AG09309 (cell line): ENCODE results near the gene TLE7.

ENCODE experiments used
- DNase-seq: peaks from one replicate; pipeline ENCODE4 v3.0.0-alpha.2; 2010; ENCODE audit warnings: low read depth
- H3K4me3 ChIP-seq: 2 replicates; pipeline ENCODE4 v1.5.1; 2011; ENCODE audit warnings: mild to moderate bottlenecking, low read depth, low read length, moderate library complexity; ENCODE audit not compliant: control insufficient read depth
- TF ChIP-seq, protein P1 (sequence below): IDR thresholded peaks from 2 replicates; pipeline ENCODE4 v1.5.1; 2011; ENCODE audit warnings: mild to moderate bottlenecking, low read depth, low read length, inconsistent platforms; ENCODE audit not compliant: insufficient read depth, control insufficient read depth; ENCODE audit errors: missing control alignments

Gene TLE7

DNA sequence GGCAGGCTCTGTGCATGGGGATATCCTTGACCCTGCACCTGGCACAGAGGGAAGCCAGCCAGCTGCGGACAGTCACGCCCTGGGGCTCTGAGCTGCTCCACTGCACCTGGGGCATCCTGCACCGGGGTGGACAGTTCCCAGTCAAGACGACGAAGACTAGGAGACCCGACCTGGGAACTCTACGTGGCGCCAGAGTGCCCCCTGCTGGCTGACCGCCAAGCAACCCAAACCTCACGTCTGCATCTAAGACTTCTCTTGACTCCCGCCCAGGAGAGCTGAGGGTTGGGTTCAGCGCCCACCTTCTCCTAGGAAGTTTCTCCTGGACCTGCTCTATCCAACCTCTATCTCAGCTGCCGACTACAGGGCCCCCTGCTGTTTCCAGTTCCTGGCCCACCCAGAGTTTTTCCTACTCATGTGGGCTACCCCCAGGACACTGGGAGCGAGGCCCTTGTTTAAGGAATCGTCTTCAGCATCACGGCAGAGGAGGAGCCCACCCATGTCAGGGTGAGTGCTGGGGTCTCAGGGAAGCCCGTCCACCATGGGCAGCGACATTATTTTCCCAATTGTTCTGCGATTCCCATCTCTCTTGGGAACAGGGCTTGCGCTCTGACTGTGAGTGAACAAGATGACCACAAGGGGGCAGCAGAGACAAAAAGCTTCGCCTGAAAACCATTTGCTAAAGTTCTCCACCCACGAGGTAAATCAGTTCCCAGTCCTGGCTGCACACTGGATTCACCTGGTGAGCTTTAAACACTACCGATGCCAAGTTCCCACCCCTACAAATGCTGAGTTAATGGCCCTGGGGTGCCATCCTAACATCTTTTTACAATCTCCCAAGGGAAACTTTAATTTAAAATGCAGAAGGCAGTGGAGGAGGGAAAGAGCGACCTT, 29.3 kb downstream of the TLE7 start:
- TF ChIP-seq, protein P1, sequence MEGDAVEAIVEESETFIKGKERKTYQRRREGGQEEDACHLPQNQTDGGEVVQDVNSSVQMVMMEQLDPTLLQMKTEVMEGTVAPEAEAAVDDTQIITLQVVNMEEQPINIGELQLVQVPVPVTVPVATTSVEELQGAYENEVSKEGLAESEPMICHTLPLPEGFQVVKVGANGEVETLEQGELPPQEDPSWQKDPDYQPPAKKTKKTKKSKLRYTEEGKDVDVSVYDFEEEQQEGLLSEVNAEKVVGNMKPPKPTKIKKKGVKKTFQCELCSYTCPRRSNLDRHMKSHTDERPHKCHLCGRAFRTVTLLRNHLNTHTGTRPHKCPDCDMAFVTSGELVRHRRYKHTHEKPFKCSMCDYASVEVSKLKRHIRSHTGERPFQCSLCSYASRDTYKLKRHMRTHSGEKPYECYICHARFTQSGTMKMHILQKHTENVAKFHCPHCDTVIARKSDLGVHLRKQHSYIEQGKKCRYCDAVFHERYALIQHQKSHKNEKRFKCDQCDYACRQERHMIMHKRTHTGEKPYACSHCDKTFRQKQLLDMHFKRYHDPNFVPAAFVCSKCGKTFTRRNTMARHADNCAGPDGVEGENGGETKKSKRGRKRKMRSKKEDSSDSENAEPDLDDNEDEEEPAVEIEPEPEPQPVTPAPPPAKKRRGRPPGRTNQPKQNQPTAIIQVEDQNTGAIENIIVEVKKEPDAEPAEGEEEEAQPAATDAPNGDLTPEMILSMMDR, result peak; percentile 87
- DNase-seq, result peak; percentile 23
- no peak overlapping the region for H3K4me3 ChIP-seq

DNA sequence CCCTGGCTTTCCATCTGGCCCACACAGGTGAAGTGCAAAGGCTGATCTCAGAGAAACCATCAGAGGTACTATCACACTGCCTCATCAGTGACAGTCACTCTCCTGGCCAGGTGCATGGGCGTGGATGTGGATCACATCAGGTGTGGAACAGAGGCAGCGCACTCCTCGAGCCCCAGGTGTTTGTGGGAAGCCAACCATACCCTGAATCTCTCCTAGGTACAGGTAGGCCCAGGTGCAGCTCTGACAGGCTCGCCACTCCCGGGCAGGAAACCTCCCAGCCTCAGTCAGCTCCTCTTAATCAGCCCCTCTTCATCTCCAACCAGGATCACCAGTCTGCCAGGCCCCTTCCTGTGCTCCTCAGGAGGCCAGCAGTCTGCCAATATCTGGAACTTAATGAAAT, 31.7 kb downstream of the TLE7 start:
- DNase-seq, result no peak
- TF ChIP-seq, protein P1, result no peak
- H3K4me3 ChIP-seq, result no peak overlapping the region

DNA sequence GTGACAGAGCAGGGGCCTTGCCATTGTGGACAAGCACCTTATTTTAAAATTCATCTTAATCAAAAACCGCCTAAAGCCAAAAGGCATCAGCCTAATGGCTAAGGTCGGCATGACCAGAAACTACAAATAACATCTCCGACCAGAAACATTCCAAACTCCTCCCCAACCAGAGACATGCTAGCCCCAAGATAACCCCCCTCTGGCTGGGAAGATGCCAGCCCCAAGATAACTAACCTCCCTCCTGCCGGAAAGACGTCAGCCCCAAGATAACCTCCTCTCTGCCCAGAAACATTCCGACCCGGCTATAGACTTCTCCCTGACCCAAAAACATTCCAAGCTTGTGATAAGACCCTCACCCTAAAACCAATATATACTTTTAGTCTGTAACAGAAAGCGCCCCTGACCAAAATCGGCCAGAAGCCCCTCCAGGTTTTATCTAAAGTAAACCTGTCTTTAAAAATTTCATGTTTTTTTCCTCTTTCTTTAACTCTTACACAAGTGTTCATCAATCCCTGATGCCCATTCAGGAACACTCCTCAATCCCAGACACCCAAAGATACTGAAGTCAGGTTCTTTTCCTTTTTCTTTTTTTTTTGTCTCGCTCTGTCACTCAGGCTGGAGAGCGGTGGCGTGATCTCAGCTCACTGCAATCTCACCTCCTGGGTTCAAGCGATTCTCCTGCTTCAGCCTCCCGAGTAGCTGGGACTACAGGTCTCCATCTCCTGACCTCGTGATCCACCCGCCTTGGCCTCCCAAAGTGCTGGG, 32.7 kb downstream of the TLE7 start:
- no peak overlapping the region for H3K4me3 ChIP-seq
- DNase-seq, result no peak
- TF ChIP-seq, protein P1, result no peak

DNA sequence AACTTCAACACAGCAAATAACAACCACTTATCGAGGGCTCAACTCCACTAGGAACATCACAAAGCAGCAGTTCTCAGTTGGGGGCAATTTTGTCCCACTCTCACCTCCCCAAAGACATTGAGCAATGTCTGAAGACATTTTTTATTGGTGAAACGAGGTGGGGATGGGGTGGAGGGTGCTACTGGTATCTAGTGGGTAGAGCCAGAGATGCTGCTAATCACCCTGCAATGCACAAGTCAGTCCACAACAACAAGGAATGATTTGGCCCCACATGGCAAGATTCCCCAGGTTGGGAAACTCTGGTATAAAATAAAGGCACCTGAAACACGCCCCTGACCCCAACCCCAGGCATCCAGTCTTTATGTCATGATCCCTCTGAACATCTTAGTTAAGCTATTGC, 33.3 kb downstream of the TLE7 start:
- no peak for DNase-seq
- TF ChIP-seq, protein P1, result no peak
- no peak overlapping the region for H3K4me3 ChIP-seq

DNA sequence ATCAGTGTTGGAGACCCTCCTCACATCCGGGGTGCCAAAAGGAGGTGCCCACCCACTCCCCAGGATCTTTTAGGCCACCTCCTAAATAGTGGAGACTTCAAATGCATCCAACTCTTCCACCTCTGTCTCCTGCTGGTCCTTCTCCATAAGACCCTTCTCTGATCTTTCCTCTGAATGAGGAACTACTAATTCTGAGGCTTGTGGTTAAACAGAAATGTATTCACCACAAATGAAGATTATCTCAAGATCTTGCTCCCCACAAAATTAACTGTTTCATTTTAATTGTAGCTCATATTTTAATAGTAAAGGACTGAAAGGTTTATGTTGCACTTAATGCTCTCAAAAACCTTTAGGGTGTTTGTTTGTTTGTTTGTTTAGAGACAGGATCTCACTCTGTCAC, 34.1 kb downstream of the TLE7 start:
- TF ChIP-seq, protein P1, result no peak
- no peak overlapping the region for H3K4me3 ChIP-seq
- no peak for DNase-seq

DNA sequence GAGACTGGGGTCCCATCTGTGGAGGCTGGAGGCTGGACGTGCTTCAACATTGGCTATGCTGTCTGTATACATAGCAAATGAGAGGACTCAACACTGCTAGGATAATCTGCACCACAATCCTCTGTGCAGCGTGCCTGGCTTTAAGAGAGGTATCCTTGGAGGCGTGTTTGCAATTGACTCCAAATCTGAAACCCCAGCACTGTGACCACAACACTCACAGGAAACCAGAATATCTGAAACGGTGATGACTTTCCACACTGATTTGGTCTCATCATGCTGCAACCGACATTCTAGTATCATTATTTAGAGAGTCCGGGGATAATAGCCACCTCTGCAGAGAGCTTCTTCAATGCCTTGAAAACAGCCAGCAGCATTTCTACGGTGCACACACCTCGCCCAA, 35.1 kb downstream of the TLE7 start:
- H3K4me3 ChIP-seq, result no peak overlapping the region
- TF ChIP-seq, protein P1, result no peak
- DNase-seq, result no peak
